GM19035 (cell line): Measurements from ENCODE around the gene CACNA1H.

Source experiments
- ATAC-seq: cut with Tn5 transposase; IDR thresholded peaks from one replicate; pipeline ENCODE4 v1.9.1; 2021; ENCODE audit not compliant: unreplicated experiment

CACNA1H gene

DNA sequence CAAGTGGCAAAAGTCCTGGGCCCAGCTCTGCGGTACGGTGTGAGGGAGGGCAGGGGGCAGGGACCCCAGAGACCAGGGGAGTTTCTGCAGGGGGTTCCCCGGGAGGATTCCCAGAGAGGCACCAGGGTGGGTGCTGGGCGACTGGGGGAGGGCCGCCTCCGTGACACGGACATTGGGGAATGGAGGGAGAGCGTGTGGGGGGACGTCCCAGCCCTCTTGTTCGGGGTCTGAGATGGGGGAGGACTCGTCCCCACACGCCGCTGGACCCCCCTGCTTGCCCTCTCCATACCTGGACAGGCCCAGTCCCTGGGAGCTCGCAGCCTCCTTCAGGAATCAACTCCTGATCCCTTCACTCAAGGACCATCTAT is 30.5 kb upstream of the CACNA1H start:
- no peak for ATAC-seq

DNA sequence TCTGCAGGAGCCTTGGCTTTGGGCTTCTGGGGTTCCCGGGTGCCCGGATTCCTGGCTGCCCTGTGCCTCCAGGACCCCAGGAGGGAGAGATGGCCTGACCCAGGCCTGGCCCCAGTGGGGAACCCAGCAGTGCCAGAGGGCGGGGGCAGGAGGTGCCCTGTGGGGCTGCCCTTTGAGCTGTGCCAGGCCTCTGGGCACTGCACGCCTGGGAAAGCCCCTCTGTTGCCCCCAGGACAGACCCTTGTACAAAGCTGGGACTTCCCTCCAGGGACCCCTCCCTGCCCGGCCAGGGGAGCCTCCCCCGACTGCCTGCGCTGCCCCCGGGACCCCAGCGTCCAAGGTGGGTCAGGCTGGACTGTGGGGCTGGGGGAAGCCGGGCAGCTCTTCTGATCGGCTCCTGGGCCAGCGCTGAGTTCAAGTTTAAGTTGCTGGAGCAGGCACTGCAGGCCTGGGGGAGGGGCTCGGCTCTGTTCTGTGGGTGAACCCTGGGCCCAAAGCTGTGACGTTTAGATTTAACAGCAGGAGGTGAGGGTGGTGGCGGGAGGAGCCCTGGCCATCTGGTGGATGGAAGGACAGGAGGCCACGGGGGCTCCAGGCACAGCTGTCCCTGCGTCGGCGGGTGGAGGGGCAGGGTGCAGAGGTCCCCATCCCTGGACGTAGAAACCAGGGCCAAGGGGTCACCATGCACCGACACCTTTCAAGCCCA is 29.2 kb upstream of the CACNA1H start:
- no peak for ATAC-seq

DNA sequence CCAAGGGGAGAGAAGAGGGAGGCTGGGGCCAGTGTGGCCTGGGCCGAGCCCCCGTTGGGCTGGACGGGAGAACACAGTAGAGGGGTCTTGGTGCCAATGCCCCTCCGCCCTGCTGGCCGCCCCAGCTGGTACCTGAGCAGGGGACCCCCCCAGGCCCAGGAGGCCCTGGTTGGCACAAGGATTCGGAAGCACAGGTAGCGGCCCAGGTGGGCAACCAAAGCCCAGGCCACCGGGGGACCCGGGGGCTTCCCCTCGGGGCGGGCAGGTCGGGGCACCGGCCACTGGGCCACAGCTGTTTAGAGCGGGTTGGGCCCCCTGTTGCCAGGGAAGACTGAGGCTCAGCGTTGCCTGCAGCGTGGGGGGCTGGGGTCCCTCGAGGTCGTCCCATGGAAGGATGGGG is 28.6 kb upstream of the CACNA1H start:
- ATAC-seq, result no peak

DNA sequence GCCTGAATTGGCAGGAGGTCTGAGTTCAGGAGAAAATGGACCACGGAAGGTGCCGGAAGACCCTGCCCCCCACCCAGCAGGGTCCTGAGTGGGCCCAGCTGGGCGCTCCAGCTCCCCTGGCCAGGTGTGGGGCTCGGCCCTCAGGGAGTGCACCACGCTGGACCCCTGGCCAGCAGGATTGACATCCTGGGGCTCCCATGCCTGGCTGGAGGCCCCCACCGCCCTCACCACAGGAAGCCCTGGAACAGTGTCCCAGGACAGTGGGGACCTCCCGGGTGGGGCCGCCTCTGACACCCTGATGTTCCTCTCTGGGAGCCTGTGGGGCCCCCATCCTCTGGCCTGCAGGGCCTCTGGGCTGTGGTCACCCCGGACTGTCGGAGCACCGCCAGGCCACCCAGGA is 28.1 kb upstream of the CACNA1H start:
- ATAC-seq, result no peak

DNA sequence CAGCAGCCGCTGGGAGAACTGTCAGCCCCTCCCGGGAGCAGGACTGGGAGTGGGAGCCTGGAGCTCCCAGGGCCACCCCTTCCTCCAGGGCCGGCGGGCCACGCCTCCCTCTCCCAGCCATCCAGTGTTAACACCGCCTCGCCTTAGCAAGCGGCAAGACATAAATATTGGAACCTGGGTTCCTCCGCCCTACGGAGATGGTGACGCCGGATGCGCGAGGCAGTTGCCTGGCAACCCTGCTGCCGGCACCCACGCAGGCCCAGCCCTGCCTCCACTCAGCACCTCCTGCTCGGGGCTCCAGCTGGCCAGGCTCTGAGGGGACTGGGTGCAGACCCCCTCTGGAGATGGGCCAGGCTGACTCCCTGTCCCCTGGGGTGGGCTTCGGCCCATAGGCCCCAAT is 27.4 kb upstream of the CACNA1H start:
- no peak for ATAC-seq

DNA sequence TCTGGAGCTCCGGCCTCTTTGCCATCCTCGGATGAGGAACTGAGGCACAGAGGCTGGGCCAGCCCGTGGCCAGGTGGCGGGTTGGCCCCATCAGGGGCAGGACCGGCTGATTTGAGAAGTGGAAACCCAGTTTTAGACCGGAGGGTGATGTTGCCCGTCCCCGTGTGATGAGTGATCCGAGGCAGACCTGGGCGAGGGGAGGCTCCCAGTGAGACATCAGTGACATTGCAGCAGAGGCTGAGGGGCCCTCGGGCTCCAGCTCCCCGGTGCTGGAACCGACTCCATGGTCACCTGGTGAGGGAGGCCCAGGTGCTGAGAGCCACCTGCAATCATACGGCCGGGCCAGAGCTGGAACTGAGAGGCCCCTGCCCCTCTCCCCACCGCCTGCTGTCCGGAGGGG is 26.9 kb upstream of the CACNA1H start:
- no peak for ATAC-seq

DNA sequence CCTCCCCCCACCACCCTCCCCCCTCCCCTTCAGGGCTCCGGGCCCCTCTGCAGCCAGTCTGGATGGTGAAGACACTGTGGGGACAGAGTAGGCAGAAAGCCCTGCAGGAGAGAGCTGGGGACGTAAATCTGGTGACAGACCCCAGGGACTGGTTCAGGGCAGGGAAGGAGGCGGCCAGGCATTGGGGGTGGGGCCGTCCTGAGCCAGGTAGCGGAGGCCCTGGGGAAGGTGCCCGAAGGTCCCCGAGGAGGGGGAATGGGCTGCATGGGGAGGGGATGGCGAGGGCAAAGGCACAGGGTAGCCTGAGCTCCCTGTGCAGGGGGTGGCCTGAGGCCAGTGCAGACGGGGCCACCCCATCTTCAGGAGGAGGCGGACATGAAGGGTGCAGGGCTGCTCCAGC is 26.3 kb upstream of the CACNA1H start:
- no peak for ATAC-seq

DNA sequence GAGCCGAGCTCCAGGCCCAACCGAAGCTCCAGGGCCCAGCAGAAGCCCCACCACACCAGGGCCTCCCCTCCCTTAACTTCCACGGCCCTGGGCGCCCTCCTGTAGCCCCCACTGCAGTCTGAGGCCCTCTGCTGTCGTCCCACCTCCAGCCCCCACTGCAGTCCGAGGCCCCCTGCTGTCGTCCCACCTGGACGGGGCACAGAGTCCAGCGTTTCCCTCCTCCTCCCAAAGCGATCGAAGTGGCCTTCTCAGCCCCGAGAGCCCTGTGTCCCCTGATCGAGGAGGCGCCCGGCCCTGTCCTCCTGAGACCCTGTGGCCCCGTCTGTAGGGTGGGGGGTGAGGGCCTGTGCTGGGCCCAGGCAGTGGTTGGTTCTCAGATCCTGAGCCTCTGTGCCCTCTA is 25.8 kb upstream of the CACNA1H start:
- no peak for ATAC-seq

DNA sequence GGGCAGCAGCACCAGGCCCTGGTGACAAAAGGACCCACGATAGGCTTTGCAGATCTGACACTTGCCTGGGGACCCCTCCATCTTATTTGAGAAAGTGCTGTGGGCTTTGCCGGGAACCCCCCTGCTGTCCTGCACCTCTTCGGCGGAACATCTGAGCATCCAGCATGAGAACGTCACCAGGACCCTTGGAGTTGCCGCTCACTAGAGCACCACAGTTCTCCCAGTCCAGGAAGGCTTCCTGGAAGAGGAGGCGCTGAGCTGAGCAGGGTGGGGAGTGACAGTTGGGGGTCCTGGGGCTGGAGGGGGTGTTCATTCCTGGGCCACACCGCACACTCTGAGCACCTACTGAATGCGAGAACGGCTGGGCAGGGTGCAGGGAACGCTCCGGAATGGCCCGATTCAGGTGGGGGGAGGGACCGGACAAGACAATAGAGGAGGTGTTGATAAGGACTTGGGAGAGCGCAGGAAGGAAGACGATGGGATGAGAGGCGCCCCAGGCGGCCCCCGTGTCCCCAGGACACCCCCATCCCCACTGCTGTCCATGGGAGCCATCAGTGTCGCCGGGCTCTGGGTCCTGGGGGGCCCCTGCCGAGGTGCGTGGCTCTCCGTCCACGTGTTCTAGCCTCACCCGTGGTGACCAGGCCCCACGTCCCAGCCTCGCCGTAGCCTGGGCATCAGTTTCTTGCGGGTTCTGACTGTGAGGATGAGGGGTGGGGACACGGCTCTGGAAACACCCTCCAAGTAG is 24.8 kb upstream of the CACNA1H start:
- ATAC-seq, result no peak

DNA sequence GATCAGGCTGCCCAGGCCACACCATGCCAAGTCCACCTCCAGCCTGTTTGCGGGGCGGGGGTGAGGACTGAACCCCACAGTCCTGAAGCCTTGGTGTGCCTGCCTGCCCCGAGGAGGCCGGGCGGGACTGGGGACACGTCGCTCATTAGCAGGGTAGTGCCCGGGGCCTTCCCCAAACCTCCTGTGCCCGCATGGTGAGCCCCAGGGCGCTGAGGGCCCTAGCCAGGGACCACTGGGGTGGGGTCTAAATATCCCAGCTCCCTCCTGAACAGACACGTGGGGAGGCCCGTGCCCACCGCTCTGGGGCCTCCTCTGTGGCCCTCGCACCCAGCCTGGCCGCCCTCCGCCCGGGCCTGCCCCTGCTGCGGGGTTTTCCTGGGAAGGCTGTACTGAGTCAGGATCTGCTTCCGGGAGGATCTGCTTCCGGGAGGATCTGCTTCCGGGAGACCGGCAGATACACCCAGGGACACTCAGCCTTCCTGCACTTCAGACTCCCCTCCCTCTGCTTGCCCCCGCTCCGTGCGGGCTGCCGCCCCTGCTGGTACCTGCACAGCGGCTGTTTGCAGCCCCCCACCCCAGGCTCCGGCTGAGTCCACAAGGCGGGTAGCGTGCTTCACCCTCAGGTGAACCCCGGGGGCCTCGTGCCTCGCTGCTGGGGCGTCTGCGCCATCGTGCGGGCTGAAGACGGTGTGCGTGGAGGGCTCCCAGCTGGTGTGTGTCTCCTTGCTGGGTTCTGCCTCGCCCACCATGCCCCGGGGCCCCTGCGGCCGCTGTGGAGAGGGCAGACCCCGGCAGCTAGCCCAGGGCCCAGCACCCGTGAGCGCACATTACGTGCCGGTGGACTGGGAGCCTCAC is 23.6 kb upstream of the CACNA1H start:
- ATAC-seq, result no peak

DNA sequence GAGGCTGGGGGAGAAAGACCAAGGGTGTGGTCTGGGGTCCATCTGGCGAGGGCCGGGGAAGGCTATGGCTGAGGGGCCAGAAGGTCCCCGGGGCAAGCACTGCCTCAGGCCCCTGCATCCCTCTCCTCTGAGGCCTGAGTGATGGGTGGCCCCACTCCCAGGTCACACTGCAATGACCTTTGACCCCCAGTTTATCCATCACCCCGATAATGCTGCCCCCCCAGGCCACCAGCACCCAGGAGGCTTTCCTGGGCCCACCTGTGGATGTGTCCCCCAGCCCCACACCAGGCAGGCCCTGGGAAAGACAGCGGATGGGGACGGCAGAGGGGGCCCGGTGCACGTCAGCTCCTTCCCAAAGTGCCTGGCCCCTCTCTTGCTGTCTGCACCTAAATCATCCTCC is 22.5 kb upstream of the CACNA1H start:
- no peak for ATAC-seq

DNA sequence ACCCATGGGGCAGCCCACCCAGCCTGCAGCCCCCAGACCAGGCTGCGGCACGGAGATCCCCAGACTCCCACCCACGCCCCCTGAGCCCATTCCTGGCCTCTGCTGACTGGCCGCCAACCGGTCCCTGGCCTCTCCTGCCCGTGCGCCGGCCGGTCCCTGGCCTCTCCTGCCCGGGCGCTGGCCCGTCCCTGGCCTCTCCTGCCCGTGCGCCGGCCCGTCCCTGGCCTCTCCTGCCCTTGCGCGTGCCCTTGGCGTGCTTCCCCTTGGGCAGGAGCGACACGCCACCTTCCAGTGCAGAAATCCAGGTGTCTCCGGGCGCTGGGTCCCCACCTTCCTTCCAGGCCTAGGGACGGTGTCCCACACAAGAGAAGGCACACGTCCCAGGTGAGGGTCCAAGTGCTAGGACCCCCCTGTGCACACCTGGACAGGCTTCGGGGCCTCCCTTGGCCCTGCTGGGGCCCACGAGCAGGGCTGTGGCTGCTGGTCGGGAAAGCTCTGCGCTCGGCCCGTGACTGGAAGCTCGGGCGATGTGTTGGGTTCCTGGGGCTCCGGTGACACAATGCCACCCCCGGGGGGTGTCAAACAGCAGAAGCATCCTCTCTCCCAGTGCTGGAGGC is 21.4 kb upstream of the CACNA1H start:
- ATAC-seq, result no peak

DNA sequence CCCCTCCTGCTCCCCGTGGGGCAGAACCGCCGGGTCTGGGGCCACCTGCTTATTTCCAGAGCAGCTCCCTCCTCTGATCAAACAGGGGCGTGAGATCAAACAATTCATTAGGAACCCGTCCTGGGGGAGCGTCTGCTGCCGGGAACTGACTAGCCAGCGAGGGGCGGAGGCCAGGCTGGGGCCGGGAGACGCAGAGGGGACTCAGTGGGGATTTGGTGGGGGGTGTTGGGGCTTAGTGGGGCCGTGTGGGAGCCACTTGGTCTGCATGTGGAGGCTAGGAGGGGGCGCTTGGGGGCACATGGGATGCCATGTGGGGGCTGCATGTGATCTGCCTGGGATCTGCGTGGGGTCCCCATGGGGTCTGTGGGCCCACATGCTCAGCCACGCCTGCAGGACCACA is 20.5 kb upstream of the CACNA1H start:
- ATAC-seq, result no peak

DNA sequence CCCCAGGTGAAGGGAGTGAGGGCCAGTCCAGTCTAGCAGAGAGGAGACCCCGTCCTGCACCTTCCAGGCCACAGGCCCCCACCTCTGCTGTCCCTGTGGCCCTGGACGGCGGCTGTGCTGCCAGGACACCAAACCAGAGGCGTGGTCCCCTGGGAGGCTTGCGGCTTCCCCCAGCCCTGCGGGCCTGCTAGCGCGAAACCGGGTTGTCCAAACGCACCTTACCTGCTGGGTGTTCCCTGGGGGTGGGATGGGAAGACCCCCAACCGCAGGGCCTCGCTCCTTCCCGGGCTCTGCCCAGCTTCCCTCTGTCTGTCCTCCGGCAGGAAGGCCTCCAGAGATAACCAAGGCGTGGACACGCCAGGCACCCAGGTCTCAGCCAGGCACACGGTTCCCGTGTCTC is 19.6 kb upstream of the CACNA1H start:
- no peak for ATAC-seq

DNA sequence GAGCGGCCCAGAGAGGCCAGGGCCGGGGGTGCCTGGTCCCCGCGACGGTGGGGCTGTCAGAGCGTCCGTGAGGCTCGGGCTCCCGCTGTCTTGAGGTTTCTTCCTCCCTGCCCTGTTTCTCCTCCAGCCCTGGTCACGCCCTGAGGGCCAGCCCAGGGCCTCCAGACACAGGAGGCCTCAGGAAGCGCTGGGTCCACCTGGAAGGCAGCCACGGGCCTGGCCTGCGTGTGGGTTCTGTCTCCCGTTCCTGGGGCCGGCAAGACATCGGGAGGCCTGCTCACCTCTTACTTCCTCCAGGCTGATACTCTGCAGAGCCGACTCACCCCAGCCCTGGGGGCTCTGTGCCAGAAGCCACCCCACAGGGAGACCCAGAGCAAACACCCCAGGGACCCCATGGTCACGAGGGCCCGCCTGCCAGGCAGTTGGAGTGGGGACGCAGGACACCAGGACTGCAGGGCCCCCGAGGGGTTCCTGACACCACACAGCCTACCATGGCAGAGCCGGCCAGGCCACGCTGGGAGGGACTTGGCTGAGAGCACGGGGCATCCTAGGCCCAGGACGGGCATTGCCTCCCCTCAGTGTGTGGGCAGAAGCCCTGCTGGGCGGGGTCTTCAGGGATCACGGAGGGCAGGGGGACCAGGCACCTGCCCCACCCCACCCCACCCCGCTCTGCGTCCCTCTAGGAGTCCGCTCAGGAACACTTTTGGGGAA is 18.9 kb upstream of the CACNA1H start:
- no peak for ATAC-seq

DNA sequence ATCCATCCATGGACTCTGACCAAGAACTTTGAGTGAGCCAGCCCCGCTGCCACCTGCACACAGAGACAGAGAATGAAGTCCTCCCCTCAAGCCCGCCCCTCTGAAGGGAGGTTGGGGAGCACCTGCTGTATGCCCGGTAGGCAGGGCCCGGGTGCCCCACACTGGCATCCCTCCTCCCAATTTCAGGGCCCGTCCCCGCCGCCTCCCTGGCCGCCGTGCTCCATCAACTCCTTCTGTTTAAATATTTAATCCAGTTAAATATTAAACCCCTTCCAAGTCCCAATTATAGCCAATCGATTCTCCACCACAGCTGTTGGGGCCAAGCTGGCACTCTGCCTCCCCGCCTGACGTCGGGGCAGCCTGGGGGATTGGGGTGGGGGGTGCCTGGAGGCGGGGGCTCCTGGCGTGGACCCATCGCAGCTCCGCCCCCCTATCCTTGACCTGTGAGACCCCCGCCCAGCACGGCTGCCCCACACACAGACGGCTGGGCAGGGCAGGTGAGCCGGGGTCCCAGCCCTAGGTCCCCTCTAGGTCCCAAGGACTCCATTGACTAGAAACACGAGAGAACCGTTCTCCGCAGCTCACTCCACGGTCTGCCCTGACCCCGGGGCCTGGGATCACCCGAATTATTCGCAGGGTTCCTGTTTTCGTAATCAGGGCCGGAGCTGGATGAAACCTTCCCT is 18.0 kb upstream of the CACNA1H start:
- no peak for ATAC-seq

DNA sequence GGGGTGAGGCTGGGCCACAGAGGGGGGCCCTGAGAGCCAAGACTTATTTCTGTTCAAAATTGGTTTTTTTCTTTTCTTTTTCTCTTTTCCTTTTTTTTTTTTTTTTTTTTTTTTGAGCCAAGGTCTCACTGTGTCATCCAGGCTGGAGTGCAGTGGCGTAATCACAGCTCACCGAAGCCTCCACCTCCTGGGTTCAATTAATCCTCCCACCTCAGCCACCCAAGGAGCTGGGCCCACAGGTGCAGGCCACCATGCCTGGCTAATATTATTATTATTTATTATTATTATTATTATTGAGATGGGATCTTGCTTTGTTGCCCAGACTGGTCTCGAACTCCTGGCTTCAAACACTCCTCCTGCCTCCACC is 17.5 kb upstream of the CACNA1H start:
- ATAC-seq, result no peak

DNA sequence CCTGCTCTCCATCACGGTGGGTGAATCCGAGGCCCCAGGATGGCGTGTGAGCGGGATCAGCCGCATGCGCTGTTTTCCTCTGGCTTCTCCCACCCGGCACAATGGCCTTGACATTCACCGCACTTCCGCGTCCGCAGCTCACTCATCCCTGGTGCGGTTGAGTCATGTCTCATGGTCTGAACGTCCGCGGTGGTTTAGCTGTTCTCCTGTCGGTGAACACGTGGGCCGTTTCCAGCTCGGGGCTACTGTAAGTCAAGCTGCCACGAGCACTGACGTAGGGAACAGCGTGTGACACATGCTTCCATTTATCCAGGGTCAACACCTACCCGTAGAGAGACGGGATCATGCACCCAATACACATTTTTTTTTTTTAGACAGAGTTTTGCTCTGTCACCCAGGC is 15.3 kb upstream of the CACNA1H start:
- no peak for ATAC-seq

DNA sequence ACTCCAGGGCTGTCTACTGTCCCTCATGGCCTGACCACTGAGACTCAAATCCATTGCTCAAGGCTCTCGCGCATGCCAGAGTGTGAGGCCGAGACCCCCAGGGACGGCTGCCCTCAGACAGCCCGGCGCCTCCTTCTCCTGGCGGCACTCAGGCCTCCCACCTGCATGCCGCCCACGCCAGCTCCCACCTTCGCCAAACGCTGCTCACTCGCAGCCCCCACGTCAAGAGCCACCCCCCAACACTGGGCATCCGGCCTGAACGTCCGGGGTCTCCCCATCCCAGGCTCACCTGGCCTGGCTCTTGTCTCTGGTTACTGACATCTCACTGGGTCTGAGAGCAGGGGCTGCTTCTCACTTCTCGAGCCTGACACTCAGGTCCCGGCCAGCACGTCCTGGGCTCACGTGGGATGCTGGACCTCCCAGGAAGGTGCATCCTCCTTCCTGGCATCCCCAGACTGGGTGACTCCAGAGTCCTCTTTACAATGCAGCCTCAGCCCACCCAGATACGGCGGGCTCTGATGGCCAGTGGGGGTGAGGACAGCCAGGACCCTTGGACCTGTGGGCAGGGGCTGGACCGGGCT is 12.2 kb upstream of the CACNA1H start:
- no peak for ATAC-seq

DNA sequence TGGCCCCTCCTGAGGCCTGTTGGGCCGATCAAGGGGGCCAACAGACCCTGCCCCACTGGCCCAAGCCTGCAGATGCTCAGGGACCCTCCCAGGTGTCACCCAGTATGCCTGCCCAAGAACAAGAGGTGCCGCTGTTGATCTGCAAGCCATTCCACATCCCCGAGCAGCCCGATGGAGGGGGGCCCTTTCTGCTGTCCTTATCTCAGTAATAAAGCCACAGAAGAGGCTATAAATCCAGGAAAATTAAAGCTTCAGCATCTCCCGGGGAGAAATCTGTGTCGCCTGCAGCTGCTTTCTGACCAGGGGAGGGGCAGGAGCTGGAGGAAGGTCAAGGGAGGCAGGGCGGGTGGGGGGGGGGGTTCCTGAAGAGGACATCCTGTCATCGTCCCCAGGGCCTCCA is 11.7 kb upstream of the CACNA1H start:
- no peak for ATAC-seq
